ENCODE results near the gene CRIP2. TPM values are rescaled to one million over a fixed set of nuclear protein-coding genes. Genes with fewer than 3 reads are reported as not detected.

CRIP2 gene
- total and polyA plus RNA-seq, 10 of the 15 experiments (the other 5 are each of a cell fraction or from before 2014, with no cell fraction given): 0.04 to 0.62 (median 0.37) TPM; not detected in 5

DNA sequence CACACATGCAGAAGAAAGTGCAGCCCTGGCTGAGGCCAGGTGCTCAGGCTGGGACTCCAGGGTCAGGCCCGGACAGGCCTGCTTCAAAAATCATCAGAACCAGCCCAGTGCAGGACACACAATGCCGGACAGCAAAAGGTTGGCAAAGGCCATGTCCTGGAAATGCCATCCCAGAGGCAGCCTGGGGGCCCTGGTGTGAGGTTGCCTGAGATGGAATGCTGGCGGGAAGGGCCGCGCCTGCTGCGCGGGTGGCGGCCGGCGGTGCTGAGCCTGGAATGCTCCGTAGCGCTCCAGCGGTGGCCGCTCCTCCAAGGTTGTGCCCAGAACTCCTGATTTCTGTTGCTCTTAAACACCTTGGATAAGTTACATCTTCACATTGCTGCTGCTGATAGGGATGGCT, 21.7 kb upstream of the CRIP2 start:
- ChIA-PET CTCF (interaction anchor here (1.0 kb wide), 1 partner anchor 28 kb away, joined by 3 read pairs; no protein-coding TSS in a partner anchor), POLR2A (no interaction called here), RAD21 (ENCODE audit: unreplicated experiment) (no interaction called here), SMC1A (ENCODE audit: uncharacterized antibody, unreplicated experiment) (no interaction called here)
- BruUV-seq (replicated peaks): no TSS peak
- no peak overlapping the region for H3K4me2 ChIP-seq (ENCODE audit: control insufficient read depth, insufficient read depth)
- no peaks in the 10 kb centered on the region for H3K79me2 ChIP-seq (ENCODE audit: control insufficient read depth, insufficient read depth, low read length)
- TF ChIP-seq, protein P1, sequence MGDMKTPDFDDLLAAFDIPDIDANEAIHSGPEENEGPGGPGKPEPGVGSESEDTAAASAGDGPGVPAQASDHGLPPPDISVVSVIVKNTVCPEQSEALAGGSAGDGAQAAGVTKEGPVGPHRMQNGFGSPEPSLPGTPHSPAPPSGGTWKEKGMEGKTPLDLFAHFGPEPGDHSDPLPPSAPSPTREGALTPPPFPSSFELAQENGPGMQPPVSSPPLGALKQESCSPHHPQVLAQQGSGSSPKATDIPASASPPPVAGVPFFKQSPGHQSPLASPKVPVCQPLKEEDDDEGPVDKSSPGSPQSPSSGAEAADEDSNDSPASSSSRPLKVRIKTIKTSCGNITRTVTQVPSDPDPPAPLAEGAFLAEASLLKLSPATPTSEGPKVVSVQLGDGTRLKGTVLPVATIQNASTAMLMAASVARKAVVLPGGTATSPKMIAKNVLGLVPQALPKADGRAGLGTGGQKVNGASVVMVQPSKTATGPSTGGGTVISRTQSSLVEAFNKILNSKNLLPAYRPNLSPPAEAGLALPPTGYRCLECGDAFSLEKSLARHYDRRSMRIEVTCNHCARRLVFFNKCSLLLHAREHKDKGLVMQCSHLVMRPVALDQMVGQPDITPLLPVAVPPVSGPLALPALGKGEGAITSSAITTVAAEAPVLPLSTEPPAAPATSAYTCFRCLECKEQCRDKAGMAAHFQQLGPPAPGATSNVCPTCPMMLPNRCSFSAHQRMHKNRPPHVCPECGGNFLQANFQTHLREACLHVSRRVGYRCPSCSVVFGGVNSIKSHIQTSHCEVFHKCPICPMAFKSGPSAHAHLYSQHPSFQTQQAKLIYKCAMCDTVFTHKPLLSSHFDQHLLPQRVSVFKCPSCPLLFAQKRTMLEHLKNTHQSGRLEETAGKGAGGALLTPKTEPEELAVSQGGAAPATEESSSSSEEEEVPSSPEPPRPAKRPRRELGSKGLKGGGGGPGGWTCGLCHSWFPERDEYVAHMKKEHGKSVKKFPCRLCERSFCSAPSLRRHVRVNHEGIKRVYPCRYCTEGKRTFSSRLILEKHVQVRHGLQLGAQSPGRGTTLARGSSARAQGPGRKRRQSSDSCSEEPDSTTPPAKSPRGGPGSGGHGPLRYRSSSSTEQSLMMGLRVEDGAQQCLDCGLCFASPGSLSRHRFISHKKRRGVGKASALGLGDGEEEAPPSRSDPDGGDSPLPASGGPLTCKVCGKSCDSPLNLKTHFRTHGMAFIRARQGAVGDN (IDR thresholded peaks at IDR 0.05): no peak
- no peak for TF ChIP-seq CBX3 (IDR thresholded peaks at IDR 0.05; ENCODE audit: borderline replicate concordance, low read depth)
- no peak for TF ChIP-seq SREBF2 (IDR thresholded peaks at IDR 0.05; ENCODE audit: low read length)
- TF ChIP-seq EP300 (IDR thresholded peaks at IDR 0.05; ENCODE audit: borderline replicate concordance in 1 of 2, control insufficient read depth in 1 of 2, low read depth in 2 of 2, low read length in 2 of 2): no peak
- TF ChIP-seq, protein P2, sequence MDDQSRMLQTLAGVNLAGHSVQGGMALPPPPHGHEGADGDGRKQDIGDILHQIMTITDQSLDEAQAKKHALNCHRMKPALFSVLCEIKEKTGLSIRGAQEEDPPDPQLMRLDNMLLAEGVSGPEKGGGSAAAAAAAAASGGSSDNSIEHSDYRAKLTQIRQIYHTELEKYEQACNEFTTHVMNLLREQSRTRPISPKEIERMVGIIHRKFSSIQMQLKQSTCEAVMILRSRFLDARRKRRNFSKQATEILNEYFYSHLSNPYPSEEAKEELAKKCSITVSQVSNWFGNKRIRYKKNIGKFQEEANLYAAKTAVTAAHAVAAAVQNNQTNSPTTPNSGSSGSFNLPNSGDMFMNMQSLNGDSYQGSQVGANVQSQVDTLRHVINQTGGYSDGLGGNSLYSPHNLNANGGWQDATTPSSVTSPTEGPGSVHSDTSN (IDR thresholded peaks at IDR 0.05; ENCODE audit: insufficient replicate concordance, low read depth, low read length): no peak
- no peak for TF ChIP-seq SMC3 (IDR thresholded peaks at IDR 0.05; ENCODE audit: borderline replicate concordance, low read length)
- no peak for TF ChIP-seq POLR2A (IDR thresholded peaks at IDR 0.05; ENCODE audit: low read depth, low read length)
- TF ChIP-seq WRNIP1 (IDR thresholded peaks at IDR 0.05; ENCODE audit: borderline replicate concordance, low read depth, low read length): no peak
- TF ChIP-seq NFYA (IDR thresholded peaks at IDR 0.05; ENCODE audit: borderline replicate concordance, low read depth, low read length): no peak
- TF ChIP-seq, protein P3, sequence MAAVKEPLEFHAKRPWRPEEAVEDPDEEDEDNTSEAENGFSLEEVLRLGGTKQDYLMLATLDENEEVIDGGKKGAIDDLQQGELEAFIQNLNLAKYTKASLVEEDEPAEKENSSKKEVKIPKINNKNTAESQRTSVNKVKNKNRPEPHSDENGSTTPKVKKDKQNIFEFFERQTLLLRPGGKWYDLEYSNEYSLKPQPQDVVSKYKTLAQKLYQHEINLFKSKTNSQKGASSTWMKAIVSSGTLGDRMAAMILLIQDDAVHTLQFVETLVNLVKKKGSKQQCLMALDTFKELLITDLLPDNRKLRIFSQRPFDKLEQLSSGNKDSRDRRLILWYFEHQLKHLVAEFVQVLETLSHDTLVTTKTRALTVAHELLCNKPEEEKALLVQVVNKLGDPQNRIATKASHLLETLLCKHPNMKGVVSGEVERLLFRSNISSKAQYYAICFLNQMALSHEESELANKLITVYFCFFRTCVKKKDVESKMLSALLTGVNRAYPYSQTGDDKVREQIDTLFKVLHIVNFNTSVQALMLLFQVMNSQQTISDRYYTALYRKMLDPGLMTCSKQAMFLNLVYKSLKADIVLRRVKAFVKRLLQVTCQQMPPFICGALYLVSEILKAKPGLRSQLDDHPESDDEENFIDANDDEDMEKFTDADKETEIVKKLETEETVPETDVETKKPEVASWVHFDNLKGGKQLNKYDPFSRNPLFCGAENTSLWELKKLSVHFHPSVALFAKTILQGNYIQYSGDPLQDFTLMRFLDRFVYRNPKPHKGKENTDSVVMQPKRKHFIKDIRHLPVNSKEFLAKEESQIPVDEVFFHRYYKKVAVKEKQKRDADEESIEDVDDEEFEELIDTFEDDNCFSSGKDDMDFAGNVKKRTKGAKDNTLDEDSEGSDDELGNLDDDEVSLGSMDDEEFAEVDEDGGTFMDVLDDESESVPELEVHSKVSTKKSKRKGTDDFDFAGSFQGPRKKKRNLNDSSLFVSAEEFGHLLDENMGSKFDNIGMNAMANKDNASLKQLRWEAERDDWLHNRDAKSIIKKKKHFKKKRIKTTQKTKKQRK (IDR thresholded peaks at IDR 0.05; ENCODE audit: low read depth, low read length): no peak
- no peak for TF ChIP-seq LARP7 (IDR thresholded peaks at IDR 0.05)
- no peak for TF ChIP-seq NBN (IDR thresholded peaks at IDR 0.05)
- no peak for TF ChIP-seq SIX5 (IDR thresholded peaks at IDR 0.05; ENCODE audit: low read depth, low read length, severe bottlenecking)
- 90% methylated on average over 13 of the region's 14 CpGs for WGBS (ENCODE audit: insufficient coverage, insufficient replicate concordance, low lambda C conversion rate, missing lambda C conversion rate)
- no peaks in the 10 kb centered on the region; the same call in 1 of the 2 replicates for H4K20me1 ChIP-seq (ENCODE audit: control insufficient read depth, insufficient read depth)
- H3K4me3 ChIP-seq: no peak overlapping the region
- no peaks in the 10 kb centered on the region for H3K9me3 ChIP-seq (replicated peaks; ENCODE audit: control insufficient read depth, insufficient read depth, low read length)
- no peaks in the 10 kb centered on the region for H3K4me1 ChIP-seq (ENCODE audit: control insufficient read depth, insufficient read depth, low read length)
- H2AFZ ChIP-seq (ENCODE audit: control insufficient read depth, low read depth, low read length): no peak overlapping the region
- H3K27me3 ChIP-seq (replicated peaks in 1 of 2; ENCODE audit: control insufficient read depth in 2 of 2, insufficient read depth in 2 of 2, low read length in 1 of 2): no peaks in the 10 kb centered on the region
- DNase-seq (ENCODE audit: low read depth, low spot score) (no peak), ATAC-seq (no peak), FAIRE-seq (no peak)
- no peak overlapping the region for H3K9ac ChIP-seq (ENCODE audit: control insufficient read depth, insufficient read depth, low read length)
- H3K27ac ChIP-seq (ENCODE audit: control insufficient read depth, insufficient read depth): no peak overlapping the region
- H3K36me3 ChIP-seq (ENCODE audit: control insufficient read depth in 2 of 2, insufficient read depth in 2 of 2, low read length in 1 of 2): peaks cover 3 to 41% of the 10 kb centered on the region in 2 experiments; a peak in 3 of 4 replicates
- intact Hi-C loops (cut with micrococcal nuclease; ENCODE audit: unreplicated experiment): no loop called here
- in situ Hi-C loops (cut with MboI): no loop called here
